Pons (tissue), 1 donor: ENCODE measurements around the gene FBXL15.

Experiments used
- DNase-seq: peaks from one replicate; pipeline ENCODE4 v3.0.0-alpha.2; 2016; ENCODE audit warnings: low spot score

The FBXL15 gene

DNA sequence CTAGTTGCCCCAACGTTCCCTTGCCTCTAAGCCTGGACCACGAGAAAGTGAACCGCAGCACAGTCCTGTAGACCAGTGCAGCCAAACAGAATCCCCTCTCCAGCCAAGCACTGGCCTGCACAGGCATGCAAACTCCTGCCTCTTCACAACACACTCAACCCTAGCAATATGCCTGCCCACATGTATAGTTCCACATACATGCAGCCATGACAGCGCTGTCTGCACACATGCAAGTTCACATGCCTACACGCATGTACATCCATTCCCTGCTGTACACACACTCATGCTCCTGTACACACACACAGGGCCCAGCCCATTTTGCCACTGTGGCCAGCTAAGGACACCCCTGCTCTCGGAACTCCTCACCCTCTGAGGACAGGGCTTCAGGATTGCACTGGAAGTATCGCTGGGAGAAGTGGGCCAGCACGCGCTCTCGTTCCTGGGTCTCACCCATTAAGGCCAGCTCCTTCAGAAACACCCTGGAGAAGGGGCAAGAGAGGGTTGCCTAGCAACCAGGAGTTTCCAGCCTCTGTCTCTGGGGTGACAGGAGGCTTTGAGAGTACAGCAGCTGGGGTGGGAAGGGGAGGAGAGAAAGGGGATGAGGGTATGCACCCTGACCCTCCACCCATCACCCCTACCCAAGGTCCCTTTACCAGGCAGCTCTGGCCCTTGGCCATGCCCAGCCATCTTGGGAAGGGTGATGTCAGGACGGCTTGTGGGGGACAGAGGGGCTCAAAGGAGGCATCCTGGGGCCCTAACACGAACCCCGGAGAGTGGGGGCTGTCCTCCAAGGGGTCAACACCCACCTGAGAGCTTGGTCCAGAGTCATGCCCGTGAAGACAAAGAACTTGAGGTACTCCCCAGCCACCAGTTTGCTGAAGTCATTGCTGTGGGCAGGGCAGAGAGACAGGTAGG is 9.0 kb upstream of the FBXL15 start:
- no peak for DNase-seq

DNA sequence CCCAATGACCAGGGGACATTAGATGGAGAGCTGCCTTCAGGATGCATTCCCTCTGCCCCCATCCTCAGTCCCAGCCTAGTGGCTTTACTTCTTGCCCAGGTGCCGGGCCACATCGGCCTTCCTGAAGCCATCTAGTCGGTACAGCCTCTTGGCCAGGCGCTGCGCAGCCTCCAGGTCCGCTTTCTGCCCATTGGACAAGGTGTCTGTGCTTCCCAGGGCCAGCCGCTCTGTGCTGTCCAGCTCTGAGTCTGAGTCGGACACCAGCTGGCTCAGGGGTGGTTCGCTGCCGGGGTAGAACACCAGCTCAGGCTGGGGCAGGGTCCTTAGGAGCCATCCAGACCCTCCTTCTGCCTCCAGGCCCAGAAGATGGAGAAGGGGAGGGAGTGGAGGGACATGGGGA is 8.3 kb upstream of the FBXL15 start:
- DNase-seq = no peak

DNA sequence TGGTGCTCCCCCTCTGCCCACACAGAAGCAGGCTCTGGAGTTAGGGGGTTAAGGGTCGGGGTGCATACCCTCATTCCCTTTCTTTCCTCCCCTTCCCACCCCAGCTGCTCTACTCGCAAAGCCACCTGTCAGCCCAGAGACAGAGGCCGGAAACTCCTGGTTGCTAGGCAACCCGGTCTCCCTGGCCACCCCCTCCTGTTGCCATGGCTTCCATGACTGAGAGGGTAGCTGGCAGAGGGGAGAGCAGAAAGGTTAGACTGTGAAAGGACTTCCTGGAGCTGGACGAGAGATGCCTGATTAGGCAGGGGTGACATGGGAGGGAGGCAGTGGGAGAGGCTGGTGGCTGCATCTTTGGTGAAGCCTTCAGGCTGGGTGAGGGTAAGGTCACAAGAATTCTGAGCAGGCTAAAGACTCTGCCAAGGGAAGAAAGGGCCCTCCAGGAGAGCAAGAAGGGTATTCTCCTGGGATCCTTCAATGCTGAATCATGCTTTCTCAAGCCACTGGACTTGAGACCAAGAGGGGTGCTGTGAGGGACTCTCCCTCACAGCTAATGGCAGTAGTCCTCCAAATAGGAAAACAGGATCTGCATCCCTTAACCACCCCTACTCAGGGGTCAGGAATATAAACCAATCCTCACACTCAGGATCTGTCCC is 7.5 kb upstream of the FBXL15 start:
- no peak for DNase-seq

DNA sequence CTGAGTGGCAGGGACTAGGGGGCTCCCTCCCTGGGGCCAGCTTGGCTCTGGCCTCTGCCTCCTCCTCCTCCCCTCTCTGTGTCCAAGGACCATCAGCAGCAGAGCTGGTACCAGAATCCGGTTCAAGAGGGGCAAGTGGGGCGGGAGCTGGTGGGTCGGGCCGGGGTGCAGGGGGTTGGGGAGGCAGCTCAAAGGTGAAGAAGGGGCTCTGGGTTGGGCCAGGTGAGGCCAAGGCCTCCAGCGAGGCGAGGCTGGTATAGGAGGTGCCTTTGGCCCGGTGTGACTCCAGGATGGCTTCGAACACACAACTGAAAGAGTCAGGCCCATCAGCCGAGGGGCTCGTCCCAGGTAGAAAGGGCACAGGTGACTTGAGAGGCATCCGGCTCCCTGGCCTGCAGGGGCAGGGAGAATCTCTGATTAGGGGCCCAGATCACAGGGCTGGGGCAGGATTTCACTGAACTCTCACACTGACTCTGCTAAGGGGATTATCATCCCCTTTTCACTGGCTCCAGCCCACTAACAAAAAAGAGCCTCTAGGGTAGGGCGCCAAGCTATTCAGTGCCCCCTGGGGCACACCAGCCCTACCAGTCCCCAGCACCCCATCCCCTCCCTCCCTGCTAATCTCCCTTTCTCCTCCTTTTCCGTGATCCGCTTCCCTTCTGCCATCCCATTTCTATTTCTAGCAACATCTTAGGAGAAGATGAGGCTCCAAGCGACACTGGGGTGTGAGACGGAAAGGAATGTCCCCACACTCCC is 6.7 kb upstream of the FBXL15 start:
- no peak for DNase-seq

- DNase-seq = no peak
These were observed 5.9 kb upstream of the FBXL15 start for GRCh38 chr10:102414749-102415148.

GRCh38 chr10:102416283-102416682 is 4.4 kb upstream of the FBXL15 start:
- DNase-seq = no peak

DNA sequence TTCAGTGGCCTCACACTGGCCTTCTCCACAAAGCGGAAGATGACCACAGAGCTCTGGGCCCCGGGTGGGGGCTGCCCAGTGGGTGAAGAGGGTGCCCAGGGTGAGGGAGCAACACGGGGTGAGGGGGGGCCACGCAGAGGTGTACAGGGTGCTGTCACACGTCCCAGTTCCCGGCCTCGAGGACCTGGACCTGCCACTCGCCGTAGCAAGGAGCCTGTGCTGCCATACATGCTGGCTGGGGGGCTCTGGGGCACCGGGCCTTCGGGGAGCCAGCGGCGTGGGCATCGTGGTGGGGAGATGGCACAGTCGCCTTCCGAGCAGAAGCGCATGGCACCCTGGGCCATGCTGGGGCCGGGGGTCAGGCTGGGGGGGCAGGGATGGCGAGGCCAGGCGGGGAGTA is 3.9 kb upstream of the FBXL15 start:
- no peak for DNase-seq

DNA sequence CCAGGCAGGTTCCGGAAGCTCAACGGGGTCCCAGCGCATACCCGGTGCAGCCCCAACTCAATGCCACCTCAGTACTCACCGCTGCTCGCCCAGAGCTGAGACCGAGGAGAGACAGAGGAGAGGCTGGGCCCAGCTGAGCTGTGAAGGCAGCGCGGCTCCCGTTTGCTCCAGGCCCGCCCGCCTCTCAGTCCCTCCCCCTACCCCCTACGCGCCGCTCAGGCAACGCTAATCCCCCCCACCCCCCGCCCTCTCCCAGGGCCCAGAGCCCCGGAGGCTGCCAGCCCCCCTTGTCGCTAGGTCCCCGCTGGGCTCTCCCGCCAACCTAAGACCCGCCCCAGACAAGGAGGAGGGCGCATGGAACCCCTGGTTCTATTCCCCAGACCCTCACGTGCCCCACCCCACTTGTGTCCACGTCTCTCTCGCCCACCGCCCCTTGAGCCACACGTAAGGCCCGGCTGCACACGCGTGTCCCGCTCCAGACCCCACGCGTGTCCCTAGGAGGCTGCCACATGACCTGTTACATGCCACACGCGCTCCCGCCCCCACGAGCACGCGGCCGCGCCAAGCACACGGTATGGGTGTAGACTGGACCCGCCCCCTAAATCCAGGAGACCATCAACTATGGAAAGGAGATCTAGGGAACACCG is 1.9 kb upstream of the FBXL15 start, which contains the start of gene PSD:
Gene PSD, minus strand, starts transcription at position 164 of the 647 bp plus-strand sequence. CDS start 1,747 bp downstream, outside the sequence.
- DNase-seq = no peak

DNA sequence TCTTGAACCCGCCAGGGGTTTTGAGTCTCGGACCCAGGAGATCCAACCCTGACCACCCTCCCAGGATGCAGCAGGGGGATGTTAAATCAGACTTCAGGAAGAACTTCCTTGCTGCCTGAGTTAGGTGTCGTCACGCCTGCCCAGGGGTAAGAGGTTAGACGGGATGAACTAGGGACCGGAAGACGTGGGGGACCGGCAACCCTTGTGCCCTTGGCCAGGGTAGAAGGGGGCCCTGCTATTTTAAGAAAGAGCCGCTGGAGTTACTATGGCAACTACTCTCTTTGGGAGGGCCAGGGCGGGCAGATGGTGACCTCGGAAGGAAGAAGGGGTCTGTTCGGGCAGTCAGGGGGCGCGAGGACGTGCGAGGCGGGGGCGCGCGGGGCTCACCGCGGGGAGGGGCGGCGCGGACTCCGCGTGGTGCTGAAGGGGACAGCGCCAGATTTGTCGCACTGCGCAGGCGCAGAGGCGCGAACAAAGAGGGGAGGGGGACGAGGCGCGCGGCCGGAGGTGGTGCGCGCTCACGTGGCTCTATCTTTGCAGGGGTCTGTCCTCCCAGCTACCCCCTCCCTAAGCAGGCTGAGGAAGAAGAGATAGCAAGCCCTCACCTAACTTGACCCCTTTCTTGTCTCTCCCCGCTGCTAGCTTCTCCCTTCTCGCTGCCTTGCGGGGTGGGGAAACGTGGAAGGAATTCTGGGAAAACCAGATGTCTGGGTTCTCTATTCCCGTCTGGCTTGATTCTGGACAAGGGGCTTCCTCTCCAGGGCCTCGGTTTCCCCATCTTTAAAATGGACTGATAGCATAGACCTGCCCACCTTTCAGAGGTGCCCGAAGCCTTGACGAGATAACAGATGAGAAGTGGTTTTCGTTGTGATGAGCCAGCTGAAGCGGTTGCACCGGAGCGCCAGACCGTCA is 1.1 kb upstream of the FBXL15 start:
- no peak for DNase-seq

- DNase-seq = no peak
These were observed 389 bp upstream of the FBXL15 start for GRCh38 chr10:102420181-102420713.

GRCh38 chr10:102421507-102421756 is 796 bp downstream of the FBXL15 start:
- no peak for DNase-seq

GRCh38 chr10:102421757-102422512 is 1.3 kb downstream of the FBXL15 start:
- DNase-seq = no peak

DNA sequence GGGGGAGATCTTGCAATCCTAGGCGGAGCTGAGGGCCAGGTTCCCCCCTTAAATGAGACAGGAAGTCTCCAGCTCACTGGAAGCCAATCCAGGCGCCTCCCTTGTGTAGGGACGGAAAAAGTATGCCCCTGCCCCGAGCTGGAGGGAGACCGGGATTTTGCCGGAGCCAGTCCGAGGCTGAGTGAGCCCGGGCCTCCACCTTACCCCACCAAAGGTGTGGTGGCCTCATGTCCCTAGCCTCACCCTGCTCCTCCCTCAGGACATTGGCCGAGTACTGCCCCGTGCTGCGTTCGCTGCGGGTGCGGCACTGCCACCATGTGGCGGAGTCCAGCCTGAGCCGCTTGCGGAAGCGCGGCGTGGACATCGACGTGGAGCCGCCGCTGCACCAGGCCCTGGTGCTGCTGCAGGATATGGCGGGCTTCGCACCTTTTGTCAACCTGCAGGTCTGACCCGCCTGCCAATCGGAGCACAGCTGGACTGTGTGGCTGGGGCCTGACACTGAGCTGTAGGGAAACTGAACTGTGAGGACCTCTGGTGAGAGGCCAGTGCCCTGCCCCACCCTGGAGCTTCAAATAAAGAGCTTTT is 2.0 kb downstream of the FBXL15 start:
- DNase-seq = peak; percentile 61

GRCh38 chr10:102423372-102423968 is 2.8 kb downstream of the FBXL15 start:
- DNase-seq = no peak

GRCh38 chr10:102424145-102424544 is 3.5 kb downstream of the FBXL15 start:
- DNase-seq = no peak

DNA sequence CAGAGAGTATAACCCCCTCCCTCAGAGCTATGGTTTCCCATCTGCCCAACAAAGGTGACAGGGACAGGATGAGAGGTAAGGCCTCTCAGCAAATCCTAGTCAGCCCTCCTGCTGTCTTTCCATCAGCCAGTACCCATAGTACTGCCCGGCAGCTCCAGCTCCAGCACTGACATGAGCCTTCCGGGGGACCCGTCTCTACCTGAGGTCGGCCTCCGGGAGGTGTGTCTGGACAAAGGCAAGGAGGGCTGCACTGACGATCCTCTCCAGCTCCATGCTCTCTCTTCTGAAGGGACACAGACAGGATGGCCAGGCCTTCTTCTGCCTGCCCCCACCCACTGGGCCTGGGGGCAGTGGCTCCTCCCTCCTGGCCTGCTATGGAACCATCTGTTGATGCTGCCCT is 4.3 kb downstream of the FBXL15 start:
- no peak for DNase-seq

DNA sequence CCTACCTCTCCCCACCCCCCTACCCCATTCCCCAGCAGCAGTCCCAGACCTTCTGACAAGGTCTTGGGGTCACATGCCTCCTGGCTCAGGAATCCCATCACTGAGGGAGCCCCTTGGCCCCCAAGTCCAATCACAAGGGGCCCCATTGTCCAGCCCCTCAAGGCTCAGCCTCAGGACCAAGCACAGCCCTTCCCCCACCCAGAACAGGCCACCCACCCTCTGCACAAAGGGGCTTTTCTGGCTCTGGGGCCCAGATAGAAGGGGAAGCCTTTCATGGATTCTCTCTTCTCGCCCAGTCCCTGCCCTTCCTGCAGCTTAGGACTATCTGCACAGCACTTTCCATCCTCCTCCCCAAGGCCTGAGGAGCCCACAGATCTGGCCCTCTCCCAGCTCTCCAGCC is 4.8 kb downstream of the FBXL15 start:
- no peak for DNase-seq

DNA sequence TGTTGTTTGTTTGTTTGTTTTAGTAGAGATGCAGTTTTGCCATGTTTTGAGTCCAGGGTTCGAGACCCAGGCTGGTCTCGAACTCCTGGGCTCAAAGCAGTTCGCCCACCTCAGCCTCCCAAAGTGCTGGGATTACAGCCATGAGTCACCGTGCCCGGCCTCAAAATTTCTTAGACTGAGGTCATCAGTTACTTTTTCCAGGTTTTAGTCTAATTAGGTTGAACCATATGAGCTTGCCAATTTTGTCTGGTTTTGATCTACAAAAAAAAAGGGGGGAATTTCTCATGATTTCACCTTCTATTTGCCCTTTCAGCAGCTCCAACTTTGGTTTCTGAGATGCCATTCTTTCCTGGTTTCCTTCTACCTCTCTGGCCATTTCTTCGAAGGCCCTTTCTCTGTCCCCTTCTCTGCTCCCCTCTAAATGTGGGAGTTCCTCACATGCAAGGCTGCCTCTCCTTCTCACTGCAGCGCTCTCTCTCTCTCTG is 6.2 kb downstream of the FBXL15 start:
- no peak for DNase-seq

- DNase-seq = no peak
These were observed 8.8 kb downstream of the FBXL15 start for GRCh38 chr10:102429468-102429867.
